ENCODE measurements around the gene PITPNB.

The PITPNB gene

DNA sequence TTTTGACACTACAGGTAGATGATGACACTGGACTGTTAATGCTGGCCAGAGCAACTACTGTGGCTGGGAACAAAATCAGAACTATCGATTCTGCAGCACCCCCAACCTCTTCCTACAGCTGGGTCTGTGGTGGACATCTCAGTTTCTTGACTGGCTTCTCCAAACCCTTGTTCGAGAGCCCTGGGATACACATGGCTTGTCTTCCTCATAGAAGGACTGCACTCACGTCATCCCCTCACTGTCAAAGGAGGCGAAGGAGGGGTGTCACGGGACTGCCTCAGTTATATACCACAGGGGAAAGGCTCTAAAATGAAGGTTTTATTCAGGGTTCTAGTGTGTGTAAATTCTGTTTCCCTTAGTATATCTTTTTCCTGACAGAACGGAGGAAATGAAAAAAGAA, 44.9 kb downstream of the PITPNB start:
- TF ChIP-seq TAF1 (IDR thresholded peaks at IDR 0.05; ENCODE audit: borderline replicate concordance, insufficient read depth, low read length) = no peak
- no peak for TF ChIP-seq FOXP2 (optimal IDR thresholded peaks at IDR 0.05; ENCODE audit: borderline replicate concordance, extremely low read depth, extremely low read length, insufficient read depth)
- TF ChIP-seq SIN3A (IDR thresholded peaks at IDR 0.05; ENCODE audit: borderline replicate concordance, insufficient read depth, low read length) = no peak
- TF ChIP-seq, protein P1, sequence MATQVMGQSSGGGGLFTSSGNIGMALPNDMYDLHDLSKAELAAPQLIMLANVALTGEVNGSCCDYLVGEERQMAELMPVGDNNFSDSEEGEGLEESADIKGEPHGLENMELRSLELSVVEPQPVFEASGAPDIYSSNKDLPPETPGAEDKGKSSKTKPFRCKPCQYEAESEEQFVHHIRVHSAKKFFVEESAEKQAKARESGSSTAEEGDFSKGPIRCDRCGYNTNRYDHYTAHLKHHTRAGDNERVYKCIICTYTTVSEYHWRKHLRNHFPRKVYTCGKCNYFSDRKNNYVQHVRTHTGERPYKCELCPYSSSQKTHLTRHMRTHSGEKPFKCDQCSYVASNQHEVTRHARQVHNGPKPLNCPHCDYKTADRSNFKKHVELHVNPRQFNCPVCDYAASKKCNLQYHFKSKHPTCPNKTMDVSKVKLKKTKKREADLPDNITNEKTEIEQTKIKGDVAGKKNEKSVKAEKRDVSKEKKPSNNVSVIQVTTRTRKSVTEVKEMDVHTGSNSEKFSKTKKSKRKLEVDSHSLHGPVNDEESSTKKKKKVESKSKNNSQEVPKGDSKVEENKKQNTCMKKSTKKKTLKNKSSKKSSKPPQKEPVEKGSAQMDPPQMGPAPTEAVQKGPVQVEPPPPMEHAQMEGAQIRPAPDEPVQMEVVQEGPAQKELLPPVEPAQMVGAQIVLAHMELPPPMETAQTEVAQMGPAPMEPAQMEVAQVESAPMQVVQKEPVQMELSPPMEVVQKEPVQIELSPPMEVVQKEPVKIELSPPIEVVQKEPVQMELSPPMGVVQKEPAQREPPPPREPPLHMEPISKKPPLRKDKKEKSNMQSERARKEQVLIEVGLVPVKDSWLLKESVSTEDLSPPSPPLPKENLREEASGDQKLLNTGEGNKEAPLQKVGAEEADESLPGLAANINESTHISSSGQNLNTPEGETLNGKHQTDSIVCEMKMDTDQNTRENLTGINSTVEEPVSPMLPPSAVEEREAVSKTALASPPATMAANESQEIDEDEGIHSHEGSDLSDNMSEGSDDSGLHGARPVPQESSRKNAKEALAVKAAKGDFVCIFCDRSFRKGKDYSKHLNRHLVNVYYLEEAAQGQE (IDR thresholded peaks at IDR 0.05; ENCODE audit: insufficient read depth in 1 of 2, low read depth in 2 of 2, low read length in 2 of 2) = no peak

DNA sequence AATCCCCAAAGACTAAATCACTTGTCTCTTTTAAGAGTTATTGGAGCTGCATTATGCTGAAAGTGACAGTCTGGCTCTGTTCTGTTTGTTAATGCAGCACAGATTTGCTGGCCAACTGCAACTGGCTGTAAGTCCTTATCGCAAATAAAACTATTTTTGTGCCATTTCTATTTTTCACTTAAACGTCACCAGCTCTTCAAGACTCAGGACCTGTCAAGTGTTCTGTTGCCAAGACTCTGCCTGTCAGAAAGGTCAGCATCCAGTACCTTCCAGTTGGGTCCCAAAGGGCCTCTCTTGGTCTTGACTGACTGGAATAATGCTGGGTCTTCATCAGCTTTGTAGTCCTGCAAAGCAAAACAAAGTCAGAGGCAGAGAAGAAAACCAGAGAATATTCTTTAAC, 45.6 kb downstream of the PITPNB start:
- TF ChIP-seq SIN3A (IDR thresholded peaks at IDR 0.05; ENCODE audit: borderline replicate concordance, insufficient read depth, low read length) = no peak
- TF ChIP-seq, protein P1 (IDR thresholded peaks at IDR 0.05; ENCODE audit: insufficient read depth in 1 of 2, low read depth in 2 of 2, low read length in 2 of 2) = no peak
- no peak for TF ChIP-seq POLR2AphosphoS5 (IDR thresholded peaks at IDR 0.05; ENCODE audit: low read depth, low read length)
- TF ChIP-seq FOXP2 (optimal IDR thresholded peaks at IDR 0.05; ENCODE audit: borderline replicate concordance, extremely low read depth, extremely low read length, insufficient read depth) = no peak
- no peak for TF ChIP-seq TAF1 (IDR thresholded peaks at IDR 0.05; ENCODE audit: borderline replicate concordance, insufficient read depth, low read length)

GRCh38 chr22:27872488-27872887, 46.6 kb downstream of the PITPNB start:
- TF ChIP-seq, protein P1 (IDR thresholded peaks at IDR 0.05; ENCODE audit: insufficient read depth in 1 of 2, low read depth in 2 of 2, low read length in 2 of 2) = no peak
- TF ChIP-seq FOXP2 (optimal IDR thresholded peaks at IDR 0.05; ENCODE audit: borderline replicate concordance, extremely low read depth, extremely low read length, insufficient read depth) = no peak
- TF ChIP-seq SIN3A (IDR thresholded peaks at IDR 0.05; ENCODE audit: borderline replicate concordance, insufficient read depth, low read length) = no peak
- no peak for TF ChIP-seq TAF1 (IDR thresholded peaks at IDR 0.05; ENCODE audit: borderline replicate concordance, insufficient read depth, low read length)
- no peak for TF ChIP-seq POLR2AphosphoS5 (IDR thresholded peaks at IDR 0.05; ENCODE audit: low read depth, low read length)

DNA sequence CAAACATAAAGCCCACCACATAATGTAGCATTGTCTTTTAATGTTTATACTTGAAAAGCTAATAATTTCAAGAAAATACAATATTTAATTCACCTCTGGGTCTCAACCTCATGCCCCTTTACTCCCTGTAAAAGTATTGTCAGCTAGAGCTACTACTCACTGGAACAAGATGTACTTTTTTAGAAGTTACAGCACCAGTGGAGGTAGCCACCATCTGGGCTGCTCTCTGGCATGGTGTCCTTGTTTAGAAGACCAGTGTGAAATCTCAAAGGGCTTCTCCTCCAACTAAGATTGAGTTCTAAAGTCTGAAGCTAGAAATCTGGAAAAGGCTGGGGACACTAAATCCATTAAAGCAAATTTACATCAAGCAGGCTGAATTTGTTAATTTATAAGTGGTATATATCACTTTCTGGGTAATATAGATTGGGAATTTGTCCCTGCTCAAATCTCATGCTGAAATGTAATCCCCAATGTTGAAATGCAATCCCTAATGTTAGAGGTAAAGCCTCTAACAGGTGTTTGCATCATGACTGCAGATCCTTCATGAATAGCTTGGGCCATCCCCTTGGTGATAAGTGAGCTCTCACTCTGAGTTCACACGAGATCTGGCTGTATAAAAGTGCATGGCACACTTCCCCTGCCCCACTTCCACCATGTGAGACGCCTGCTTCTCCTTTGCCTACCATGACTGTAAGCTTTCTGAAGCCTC, 47.6 kb downstream of the PITPNB start:
- TF ChIP-seq FOXP2 (optimal IDR thresholded peaks at IDR 0.05; ENCODE audit: borderline replicate concordance, extremely low read depth, extremely low read length, insufficient read depth) (no peak), POLR2AphosphoS5 (IDR thresholded peaks at IDR 0.05; ENCODE audit: low read depth, low read length) (no peak), SIN3A (IDR thresholded peaks at IDR 0.05; ENCODE audit: borderline replicate concordance, insufficient read depth, low read length) (no peak), TAF1 (IDR thresholded peaks at IDR 0.05; ENCODE audit: borderline replicate concordance, insufficient read depth, low read length) (no peak)
- TF ChIP-seq, protein P1 (IDR thresholded peaks at IDR 0.05; ENCODE audit: insufficient read depth in 1 of 2, low read depth in 2 of 2, low read length in 2 of 2) = no peak
